HG02840 (cell line): ENCODE data around the gene ARRB1.
"Not testable (repeated sequence)": the region's sequence is repeated elsewhere in the genome, so short reads cannot be mapped to it uniquely, and the experiment has no call there.

Experiments used
- ATAC-seq: cut with Tn5 transposase; IDR thresholded peaks from one replicate; pipeline ENCODE4 v1.9.1; 2021; ENCODE audit warnings: mild to moderate bottlenecking, moderate library complexity, moderate number of reproducible peaks; ENCODE audit not compliant: unreplicated experiment, low FRiP score

Gene ARRB1

DNA sequence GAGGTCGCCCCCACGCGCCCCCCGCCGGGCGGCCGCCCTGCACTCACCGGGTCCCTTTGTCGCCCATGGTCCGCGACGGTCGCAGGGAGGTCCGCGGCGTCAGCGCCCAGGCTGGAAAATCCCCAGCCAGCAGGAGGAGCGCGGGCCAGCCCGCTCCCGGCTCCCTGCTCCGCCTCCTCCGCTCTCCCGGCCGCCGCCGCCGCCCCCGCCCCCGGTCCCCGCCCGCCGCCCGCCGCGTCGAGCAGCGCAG is at the start of gene ARRB1:
Gene ARRB1 (minus strand): TSS at position 121 of the 250 bp plus-strand sequence. CDS start 54 bp downstream, at position 67.
- no peak for ATAC-seq

DNA sequence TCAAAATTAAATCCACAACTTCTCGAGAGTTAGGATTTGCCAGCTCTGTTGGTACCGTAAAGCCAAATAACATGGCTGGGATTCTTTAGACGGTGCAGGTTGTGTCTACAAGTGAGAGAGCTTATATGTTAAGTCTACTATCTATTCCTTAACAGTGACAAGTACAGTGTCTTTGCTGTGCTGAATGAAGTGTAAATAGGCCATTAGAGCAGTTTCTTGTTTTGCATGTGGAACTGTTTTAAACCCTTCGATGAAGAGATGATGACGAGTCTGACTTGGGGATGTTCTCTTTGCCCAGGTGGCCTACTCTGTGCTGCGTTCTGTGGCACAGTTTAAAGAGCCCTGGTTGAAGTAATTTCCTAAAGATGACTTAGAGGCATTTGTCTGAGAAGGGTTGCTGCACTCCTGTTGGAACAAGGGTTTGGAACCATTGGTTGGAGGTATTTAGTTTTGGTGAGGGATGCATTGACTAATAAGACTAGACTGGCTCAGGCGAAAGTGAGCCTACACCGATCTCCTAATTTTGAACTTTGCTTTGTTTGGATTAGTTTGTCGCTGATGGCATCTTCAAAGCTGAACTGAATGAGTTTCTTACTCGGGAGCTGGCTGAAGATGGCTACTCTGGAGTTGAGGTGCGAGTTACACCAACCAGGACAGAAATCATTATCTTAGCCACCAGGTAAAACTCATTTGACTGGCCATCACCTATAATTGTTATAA is 48.8 kb upstream of the ARRB1 start:
- ATAC-seq, result no peak

- peak; percentile 85 for ATAC-seq
Observed at GRCh38 chr11:75399344-75400145, 48.1 kb upstream of the ARRB1 start, which contains the start of gene RPS3. TSS of gene RPS3 (plus strand) at chr11:75399518. CDS start at chr11:75399548, 30 bp downstream.

DNA sequence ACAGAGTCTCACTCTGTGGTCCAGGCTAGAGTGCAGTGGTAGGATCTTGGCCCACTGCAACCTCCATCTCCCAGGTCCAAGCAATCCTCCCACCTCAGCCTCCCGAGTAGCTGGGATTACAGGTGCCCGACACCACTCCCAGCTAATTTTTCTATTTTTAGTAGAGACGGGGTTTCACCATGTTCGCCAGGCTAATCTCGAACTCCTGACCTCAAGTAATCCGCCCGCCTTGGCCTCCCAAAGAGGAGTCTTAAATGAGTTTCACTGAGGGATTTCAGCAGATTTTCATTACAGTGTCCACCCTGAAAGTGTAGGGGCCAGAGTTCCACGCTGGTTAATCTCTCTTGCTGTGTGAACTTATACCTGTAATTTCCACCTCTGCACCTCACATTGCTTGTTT is 47.4 kb upstream of the ARRB1 start:
- no peak for ATAC-seq

DNA sequence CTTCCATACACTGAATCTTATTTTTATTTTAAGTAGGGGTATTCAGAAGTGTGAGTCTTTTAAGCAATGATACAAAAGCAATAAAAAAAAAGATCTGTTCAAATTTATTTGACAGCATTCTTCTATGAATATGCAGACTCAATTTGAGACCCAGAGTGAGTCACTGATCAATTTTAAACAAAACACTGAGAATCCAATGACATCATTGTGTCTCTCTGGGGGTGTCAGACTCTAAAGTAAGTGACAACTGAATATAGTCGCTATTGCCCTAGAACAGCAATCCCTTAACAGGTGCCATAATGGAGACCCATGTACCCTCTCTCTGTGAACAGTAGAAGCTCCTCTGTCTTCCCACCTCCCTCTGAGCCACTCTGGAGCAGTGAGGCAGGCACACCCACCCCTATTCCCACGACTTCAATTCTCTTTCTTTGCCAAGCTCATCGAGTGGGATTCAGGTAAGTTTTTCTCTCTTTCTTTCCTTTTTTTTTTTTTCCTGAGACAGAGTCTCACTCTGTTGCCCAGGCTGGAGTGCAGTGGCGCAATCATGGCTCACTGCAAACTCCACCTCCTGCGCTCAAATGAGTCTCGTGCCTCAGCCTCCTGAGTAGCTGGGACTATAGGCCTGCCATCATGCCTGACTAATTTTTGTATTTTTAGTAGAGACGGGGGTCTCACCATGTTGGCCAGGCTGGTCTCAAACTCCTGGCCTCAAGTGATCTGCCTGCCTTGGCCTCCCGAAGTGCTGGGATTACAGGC is 42.8 kb upstream of the ARRB1 start:
- no peak for ATAC-seq

DNA sequence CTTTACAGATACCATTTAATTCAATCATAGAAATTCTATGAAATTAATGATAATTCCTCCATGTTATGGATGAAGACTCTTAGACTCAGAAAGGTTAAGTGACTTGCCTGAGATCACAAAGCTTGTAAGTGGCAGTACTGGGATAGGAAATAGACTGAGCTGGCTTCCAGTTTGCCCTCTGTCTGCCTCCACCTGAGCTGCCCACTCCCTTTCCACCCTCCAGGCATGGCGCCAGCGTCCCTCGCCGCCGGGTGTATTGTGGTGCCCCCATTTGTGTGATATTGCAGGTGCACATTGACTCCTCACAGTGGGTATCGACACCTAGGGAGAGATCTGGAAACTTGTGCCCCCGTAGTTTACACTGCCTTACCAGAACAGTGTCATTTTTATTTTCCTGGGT is 38.5 kb upstream of the ARRB1 start:
- ATAC-seq, result no peak

DNA sequence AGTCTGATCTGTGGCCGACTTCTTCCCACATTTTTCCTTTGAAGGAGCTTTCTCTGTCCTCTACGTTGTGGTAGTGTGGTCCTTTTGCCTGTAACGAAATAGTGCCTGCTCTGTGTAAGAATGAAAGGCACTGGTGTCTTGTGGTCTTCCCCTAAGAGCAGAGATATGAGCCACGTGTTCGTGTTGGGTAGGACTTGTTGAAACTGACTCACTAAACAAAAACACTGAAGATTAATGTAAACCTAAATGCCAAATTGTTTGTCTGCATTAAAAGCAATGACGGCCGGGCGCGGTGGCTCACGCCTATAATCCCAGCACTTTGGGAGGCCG is 37.8 kb upstream of the ARRB1 start:
- ATAC-seq, result no peak

GRCh38 chr11:75388386-75389275 is 37.2 kb upstream of the ARRB1 start:
- ATAC-seq, result no peak

DNA sequence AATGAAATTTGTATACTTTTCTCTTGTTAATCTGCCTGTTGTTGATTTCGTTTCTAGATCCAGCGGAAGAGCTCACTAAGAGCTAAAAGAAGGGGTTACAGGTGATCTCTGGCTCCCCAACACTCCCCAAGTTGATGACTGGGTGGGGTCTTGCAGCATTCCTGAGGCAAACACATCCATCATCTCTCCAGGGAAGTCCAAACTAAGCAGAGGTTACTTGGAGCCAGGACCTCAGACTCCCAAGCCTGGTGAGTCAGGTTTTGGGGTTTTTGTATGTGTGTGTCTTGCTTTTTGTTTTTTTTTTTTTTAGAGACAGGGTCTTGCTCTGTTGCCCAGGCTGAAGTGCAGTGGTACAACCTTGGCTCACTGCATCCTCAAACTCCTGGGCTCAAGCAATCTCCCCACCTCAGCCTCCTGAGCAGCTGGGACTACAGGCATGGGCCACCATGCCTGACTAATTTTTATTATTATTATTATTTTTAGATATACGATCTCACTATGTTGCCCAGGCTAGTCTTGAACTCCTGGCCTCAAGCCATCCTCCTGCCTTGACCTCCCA is 36.4 kb upstream of the ARRB1 start:
- ATAC-seq, result no peak

DNA sequence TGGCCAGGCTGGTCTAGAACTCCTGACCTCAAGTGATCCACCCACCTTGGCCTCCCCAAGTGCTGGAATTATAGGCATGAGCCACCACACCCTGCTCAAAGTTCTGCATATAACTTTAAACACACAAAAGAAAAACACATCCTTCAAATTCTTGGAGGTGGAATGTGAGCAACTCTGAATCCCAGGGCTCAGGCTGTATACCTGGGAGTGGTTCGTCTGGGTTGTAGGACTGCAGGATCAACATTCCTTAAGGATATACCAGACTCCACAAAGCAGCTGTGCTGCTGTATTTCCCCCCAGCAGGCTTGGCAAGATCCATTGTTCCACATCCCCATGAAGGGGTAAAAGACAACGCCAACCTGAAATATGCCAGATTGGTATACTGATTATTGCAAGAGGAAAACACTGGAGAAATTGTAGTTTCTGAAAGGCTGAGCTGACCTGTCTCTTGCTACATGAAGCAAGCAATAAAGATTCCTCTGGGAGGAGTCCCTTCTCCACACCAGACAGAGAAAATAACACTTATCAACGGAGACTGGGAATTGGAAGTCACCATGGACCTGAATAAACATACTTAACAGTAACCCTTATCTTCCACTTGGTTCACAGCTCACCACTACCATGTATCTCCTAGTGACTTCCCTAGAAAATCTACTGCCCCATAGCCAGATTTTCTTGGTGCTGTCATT is 35.6 kb upstream of the ARRB1 start:
- no peak for ATAC-seq

GRCh38 chr11:75384438-75385080 is 33.1 kb upstream of the ARRB1 start:
- no peak for ATAC-seq

GRCh38 chr11:75383246-75383645 is 31.8 kb upstream of the ARRB1 start:
- ATAC-seq, result no peak

DNA sequence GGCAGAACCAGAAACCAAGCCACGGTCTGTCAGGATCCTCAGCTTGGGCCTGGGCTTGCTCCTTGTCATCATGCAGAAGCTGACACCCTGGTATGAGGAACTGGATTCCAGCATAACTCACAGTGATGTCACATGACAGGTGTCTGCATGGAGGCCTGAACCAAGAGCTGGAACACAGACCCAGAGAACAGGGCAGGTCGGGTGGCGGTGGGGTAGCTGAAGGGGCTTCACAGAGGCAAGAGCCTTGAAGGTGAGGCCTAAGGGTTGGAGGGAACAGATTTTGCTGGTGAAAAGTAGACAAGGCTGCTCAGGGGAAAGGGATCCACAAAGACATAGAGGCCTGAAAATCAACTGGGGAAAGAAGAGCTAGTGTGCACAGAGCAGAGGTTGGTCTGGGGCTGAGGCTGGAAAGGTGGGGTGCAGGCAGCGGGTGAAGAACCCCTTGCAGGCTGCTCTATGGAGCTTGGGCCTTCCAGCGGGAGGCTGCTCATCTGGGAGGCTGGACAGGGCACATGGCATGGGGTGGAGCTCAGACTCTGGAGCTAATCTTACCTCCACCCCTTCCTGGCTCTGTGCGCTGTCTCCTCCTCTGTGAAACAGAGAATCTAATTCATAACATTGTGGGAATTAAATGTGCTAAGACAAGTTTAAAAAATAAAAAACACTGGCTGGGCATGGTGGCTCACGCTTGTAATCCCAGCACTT is 29.4 kb upstream of the ARRB1 start:
- ATAC-seq, result no peak

GRCh38 chr11:75380245-75380644 is 28.8 kb upstream of the ARRB1 start:
- no peak for ATAC-seq

GRCh38 chr11:75378776-75379175 is 27.3 kb upstream of the ARRB1 start:
- not testable (repeated sequence) for ATAC-seq

GRCh38 chr11:75376175-75376574 is 24.7 kb upstream of the ARRB1 start:
- ATAC-seq, result no peak

DNA sequence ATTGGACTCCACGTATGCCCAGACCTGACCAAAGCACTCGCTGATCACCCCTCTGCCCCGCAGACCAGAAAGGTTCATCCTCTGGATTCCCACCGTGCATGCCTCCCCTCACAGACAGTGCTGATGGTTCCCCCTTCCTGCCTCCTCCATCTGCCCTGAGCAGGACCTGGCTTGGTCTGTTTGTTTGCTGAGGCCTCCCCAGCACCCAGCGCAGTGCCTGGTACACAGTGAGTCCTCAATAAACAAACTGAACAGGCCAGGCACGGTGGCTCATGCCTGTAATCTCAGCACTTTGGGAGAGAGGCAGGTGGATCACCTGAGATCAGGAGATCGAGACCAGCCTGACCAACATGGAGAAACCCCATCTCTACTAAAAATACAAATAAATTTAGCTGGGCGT is 24.2 kb upstream of the ARRB1 start:
- ATAC-seq, result no peak

GRCh38 chr11:75374646-75375045 is 23.2 kb upstream of the ARRB1 start:
- no peak for ATAC-seq

- ATAC-seq, result no peak
Observed at GRCh38 chr11:75373201-75373600, 21.7 kb upstream of the ARRB1 start.
